ENCODE data around the gene ECSIT.

ECSIT gene

DNA sequence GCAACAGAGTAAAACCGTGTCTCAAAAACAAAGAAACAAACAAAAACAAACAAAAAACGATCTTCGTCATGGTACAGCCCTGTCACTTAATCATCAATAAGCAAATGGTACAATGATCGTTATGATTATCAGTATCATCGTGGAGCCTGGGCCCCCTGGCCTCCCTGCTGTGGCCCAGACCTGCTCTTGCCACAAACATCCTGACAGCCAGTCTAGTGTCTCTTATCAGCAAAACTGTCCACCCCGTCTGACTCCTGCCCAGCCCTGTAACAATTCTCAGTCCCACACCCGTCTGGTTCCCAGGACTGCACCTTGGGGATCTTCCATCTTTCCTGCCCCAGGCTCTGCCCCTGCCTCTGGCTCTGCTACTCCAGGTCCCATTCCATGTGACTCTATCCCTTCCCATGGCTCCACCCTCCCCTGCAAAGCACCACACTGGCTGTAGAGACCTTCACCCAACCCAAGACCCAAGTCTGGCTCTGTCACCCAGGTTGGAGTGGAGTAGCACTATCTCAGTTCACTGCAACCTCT lies 29.0 kb downstream of the ECSIT start:
- no peak for DNase-seq (ENCODE audit: low read depth)

DNA sequence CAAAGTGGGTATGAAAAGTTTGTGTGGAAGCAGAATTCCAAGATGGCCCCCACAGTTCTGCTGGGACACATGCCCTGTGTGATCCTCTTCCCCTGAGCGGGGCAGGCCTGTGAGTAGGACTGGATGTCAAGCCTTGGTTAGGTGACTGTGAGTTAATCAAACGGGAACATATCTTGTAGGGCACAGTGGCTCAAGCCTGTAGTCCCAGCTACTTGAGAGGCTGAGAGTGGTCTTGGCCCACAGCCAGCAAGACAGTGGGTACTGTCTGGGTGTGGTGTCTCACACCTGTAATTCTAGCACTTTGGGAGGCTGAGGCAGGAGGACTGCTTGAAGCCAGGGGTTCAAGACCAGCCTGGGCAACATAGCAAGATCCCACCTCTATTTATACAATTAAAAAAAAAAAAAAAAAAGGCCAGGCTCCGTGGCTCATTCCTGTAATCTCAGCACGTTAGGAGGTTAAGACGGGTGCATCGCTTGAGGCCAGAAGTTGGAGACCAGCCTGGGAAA lies 29.7 kb downstream of the ECSIT start:
- no peak for DNase-seq (ENCODE audit: low read depth)

DNA sequence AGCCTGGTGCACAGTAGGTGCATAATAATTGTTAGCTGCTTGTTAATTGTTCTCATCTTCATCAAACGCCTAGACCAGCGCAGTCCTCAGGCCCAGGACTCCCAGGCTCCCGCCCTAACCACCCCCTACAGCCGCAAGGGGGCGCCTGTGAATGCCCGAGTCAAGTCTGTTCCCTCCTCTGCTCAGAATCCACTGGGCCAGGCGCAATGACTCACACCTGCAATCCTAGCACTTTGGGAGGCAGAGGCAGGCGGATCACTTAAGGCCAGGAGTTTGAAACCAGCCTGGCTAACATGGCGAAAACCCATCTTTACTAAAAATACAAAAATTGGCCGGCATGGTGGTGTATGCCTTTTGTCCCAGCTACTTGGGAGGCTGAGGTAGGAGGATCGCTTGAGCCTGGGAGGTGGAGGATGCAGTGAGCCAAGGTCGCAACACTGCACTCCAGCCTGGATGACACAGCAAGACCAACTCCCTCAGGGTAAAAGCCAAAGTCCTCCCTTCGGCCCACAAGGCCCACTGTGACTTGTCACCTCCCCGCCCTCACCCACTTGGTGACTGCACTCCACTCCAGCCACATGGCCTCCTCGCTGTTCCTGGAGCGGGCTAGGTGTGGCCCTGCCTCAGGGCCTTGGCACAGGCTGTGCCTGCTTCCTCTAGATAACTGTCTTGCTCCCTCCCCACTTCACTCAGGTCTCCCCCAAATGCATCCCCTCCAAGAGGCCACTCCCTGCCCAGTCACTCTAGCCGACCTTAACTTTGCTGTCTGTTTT lies 32.4 kb downstream of the ECSIT start:
- peak; percentile 85 for DNase-seq (ENCODE audit: low read depth)

DNA sequence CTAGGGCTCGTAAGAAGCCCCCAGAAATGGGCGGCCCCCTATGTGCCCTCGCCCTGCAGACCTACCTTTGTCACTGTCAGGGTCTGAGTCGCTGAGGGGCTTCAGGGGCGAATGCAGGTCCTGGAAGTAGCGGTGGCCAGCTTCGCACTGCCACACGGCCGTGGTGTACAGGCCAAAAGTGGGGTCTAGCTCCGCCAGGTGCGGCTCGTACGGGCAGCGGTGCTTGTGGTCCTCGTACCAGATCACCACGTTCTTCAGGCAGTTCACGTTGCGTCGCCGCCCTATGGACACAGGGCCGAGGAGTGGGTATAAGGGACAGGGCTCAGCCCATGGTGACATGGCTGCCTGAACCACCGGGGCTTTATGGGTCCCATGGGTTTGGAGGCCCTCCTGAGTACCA lies 33.0 kb downstream of the ECSIT start:
- DNase-seq (ENCODE audit: low read depth): no peak

DNA sequence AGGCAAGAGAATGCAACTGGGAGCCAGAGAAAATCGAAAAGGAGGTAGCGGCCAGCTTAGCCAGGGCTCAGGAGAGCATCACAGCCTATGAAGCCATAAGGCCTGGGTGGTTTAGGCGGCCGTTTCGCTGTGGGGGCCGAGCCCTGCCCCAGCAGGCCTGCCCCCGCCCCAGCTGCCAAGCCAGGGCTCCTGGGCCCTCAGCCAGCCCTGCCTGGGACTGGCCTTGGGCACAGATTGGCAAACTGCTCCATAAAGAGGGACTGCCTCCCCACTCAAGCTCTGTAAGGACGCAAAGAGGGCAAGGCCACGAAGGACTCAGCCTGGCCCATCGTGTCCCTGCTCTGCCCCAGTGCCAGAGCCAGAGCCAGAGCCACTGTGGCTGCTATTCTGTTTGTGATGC lies 33.5 kb downstream of the ECSIT start:
- no peak for DNase-seq (ENCODE audit: low read depth)

DNA sequence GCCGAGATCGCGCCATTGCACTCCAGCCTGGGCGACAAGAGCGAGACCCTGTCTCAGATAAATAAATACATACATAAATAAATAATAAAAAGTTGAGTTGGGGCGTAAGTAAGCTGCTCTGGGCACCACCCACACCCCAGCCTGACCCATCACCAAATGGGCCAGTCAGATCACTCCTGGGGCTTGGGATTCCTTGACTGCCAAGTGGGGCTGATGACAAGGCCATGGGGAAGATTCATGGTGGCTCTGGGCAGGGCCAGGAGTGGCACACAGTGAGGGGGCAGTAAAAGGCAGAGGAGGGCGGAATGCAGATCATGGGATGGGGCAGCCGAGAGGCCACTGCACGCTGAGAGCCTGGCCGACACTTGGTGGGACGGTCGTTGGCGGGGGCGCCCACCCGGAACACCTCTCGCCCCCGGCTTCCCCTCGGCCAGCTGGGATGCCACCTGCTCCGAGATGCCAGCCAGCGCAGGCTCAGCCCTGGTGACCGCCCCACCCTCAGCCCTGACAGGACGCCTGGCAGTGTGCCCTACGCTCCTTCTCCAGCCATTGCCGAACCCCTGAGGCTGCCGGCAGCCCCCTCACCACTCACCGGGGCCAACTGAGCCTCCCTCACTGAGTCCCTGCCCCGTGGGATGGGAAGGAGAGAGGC lies 34.2 kb downstream of the ECSIT start:
- DNase-seq (ENCODE audit: low read depth): no peak

DNA sequence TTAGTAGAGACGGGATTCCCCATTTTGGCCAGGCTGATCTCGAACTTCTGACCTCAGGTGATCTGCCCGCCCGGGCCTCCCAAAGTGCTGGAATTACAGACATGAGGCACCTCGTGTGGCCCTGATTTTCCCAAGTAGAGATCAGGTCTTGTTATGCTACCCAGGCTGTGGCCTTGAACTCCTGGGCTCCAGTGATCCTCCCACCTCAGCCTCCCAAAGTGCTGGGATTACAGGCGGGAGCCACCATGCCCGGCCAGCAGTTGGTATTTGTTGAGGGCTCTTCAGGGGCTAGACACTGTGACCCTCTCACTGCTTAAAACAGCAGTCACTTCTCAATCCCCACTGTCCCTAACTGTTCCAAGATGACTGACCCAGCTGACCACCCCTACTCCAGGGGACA lies 39.6 kb downstream of the ECSIT start:
- no peak for DNase-seq (ENCODE audit: low read depth)

DNA sequence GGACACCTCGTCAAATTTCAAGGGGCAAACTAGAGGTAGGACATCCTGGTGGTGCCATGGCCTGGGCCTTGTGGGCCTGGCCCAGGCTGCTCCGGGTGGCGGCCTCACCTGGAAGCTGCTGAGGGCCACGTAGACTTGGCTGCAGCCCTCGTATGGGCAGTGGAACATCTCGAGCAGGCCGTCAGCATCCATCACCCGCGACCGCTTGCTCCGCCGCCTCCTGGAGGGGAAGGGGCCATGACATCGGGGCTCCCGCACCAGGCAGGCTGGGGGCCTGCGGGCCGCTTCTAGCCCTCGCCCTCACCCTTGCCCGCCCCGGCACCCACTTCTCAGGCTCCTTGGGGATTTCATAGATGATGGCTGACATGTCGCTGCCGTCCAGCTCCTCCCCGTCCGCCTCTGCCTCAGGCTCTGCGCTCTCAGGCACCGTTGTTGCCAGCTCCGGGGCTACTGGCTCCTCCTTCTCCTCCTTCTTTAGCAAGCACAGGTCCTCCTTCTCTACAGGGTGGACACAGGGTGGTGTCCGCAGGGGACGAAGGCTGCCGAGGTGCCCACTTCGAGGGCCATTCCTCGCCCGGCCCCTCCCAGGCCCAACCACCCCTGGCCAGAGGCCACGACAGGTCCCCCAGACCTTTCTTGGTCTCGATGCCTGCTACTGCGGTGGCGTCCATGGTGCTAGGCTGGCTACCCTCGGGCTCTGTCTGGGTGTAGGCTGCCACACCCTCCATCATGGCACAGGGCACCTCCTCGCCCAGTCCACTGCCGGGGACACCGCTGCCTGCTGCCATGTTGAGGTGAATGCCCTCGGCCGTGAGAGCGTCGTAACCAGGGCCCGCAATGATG lies 42.1 kb downstream of the ECSIT start:
- DNase-seq (ENCODE audit: low read depth): no peak

DNA sequence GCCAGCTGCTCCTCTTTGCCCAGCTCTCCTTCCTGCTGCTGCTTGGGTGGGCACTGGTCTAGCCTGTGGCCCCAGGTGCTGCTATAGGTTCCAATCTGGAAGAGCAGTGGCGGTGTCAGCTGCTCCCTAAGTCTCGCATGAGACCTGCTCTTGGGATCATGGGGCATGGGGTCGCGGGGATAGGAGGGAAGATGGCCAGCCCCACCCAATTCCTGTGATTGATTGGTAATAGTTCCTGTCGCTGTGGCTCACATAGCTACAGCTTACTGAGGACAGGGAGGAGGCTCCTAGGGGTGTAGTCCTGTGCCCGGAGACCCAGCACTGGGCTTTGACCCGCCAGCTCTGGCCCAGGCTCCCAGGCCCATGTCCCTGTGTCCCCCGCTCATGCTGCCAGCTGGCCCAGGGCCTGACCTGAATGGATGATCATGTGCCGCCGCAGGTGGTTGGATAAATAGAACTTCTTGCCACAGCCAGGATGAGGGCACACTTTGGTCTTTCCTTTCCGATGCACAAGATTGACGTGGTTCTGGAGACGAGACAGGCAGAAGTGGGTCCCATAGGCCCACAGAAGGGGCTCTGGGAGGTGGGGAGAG lies 43.6 kb downstream of the ECSIT start:
- DNase-seq (ENCODE audit: low read depth): no peak

DNA sequence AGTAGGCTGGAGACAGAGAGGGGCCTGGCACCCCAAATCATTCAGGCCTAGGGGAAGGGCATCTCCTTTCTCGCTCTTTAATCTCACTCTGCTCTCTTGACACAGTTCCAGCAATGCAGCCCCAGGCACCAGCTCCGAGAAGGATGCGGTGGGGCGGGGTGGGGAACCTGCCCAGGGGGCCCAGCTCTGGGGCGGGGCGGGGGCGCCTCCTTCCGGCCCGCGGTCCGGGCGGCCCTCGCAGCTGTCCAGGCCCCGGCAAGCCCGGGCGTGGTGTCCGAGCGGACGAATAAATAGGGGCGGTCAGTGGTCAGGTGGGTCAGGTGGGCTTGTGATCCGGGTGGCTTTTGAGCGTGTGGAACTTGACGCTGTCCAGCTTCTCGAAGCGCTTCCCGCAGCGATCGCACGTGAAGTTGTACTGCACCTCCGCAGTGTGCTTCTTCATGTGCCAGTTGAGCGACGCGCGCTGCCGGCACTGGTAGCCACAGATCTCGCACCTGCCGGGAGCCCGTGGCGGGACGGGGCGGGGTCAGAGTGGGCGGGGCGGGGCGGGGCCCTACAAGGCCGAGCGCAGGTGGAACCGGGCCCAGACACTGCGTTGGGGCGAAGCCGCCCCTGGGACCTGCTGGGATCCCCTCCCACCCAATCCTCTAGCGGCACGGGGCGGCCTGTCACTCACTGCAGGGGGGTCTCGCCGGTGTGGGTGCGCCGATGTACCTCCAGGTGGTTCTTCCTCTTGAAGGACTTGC lies 45.4 kb downstream of the ECSIT start:
- no peak for DNase-seq (ENCODE audit: low read depth)

DNA sequence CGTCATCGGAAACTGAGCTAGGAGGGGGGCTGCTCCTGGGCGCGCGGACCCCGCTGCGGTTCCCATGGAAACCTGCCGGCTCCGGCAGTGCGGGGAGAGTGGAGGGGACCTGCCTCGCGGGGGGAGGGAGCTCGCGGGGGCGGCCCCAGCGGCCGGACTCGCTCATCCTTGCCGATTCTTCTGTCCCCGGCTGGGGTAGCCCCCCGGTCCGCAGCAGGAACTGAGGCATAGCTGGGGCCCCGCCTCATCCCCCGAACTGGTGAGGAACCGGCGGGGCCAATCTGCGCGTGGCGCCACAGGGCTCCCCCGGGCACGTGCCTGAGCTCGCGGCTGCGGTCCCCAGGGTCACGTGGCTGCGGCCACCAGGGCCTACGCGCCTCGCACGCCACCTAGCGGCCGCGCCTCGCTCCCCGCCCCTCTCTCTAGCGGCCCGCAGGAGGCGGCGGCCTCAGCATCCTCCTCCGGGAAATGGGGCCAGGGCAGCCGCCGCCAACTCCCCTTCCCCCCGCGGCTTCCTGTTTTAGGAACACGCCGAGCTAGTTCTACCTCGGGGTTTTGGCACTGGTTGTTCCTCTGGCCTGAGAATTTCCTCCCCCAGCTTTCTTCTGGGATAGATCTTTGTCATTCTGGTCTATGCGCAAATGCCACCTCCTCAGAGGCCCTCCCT lies 46.4 kb downstream of the ECSIT start:
- peak; percentile 75 for DNase-seq (ENCODE audit: low read depth)

DNA sequence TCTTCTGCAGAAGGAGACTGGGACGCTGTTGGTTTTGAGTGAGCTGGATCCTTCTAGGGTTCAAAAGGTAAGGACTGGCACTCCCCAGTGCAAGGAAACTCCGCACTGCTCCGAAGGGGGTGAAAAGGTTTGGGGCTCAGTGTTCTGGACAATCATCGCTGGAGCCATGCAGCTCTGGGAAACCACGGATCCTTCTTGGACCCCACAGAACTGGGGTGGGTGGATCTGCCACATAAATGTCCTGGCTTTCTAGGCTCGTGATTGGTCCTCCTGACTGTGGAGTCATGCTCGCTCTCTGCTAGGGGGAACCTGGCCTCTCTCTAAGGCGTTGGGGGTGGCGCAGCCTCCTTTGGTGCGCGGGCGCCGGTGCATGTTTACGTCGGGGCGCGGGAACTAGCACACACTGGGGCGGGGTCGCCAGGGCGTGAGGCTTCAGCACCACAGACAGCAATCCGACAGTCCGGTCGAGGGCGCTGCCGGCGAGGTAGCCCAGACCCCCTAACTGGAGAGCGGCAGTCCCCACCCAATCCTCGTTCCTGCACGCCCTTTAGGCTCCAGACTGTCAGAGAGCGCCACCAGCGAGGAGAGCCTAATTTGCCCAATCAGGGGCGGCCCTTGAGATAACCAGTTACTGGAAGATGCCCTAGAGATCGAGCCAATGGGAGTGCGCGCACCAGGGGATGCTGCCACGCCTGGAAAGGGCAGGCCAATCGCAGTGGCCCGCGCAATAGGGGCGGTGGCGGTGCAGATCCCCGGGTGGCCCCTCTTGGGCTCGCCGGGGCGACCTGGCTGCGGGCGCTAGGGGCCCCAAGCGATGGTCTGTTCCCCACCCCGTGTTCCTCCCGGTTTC lies 47.2 kb downstream of the ECSIT start:
- DNase-seq (ENCODE audit: low read depth): peak; percentile 93

DNA sequence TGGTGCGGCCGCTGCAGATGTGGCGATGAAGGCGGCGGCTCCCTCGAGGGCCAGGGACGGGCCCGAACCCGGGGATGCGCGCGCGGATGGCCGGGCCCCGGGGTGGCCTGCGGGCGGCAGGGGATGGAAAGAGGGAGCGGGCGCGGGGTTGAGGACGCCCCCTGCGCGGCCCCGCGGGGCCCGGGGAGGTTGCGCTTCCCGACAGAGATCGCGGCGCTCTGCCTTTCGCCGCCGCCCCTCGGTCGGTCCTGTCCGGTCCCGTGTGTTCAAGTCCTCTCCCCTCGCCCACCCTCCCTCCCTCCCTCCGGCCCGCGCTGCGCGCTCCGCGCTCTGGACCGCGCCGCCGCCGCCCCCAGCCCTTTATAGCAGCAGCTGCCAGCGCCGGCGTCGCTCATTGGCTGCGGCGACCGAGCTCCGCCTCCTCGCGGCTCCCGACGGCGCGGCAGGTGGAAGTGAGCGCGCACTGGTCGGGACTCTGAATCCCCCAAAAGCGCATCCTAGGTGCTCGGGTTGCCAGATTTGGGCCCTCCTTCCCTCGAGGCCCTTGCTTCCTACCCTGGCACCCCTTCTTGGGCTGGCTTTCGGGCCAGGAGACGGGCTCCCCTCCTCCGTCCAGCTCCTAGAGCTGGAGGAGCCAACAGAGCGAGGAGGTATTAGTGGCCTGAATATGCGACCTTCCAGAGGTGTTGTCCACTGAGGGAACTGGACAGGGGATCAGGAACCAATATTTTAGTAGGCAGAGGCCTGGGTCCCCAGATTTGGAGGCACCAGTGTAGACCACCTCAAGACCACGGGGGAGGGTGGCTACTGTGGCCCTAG lies 48.0 kb downstream of the ECSIT start, which contains the start of gene ELAVL3:
Gene ELAVL3, minus strand, starts transcription at position 332 of the 819 bp plus-strand sequence. CDS start 438 bp downstream, outside the sequence.
- DNase-seq (ENCODE audit: low read depth): no peak

DNA sequence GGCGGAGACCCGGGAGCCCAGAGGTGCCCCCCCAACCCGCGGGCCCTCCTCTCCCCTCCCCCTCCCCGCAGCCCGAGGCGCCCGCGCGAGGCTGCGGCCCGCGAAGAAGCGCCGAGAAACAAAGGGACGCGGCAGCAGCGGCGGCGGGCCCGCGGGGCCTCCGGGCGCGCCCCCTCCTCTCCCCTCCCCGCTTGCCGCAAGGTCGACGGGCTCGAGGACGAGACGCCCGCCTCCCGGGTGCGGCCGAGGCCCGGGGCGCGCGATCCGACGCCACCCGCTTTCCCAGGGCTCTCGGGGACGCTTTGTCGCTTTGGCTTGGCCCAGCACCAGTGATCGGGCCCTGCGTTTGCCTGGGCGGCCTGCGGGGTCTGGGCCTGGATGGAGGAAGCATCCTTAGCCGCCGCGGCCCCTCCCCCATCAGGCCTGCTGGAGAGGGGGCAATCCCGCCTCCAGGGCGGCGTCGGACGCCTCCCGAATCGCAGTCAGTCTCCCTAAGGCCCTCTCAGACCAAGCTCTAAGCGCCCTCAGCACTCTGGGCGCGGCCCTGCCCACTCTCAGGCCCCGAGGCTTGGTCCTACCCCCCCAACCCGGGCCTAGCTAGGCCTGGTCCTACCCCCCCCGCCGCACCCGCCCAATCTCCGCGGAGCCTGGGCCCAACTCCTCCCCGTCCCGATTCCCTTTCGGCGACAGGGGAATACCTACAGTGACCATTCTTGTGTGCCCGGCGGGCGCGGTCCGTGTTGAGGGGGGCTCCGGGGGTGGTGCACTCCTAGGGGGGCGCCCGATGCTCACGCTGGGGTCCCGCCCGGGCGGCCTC lies 48.8 kb downstream of the ECSIT start:
- DNase-seq (ENCODE audit: low read depth): no peak

DNA sequence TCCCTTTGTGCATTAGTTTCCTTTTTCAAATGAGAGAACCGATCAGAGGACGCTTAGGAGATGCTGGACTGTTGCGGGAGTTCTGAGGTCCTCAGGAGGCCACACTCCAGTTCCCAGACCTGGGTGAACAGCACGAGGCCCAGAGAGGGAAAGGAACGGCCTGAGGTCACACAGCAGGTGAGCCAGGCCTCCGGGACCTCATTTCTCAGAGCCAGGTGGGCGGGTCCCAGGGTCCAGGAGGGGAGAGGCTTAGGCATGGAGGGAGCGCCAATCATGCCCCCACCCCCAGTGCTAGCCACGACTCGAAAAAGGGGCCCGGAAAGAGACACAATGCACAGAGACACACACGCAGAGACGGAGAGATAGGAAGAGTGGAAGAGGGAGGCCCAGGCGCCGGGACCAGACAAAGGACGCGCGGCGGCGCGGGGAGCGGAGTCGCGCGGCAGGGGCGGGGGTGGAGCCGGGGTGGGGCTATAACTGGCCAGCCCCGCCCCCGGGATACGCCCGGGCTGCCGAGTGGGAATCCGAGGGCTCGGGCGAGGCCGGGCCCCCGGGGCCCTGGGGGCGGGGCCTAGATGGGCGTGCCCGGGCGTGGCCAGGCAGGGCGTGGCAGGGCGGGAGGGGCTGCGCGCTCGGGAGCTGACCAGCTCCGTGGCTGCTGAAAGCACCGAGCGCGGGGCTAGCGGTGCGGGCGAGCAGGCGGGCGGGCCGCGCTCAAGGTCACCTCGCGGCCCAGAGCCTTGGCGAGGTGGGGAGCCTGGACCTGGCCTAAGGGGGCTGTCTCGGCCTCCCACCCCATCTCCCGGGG lies 49.6 kb downstream of the ECSIT start:
- DNase-seq (ENCODE audit: low read depth): peak; percentile 31

DNA sequence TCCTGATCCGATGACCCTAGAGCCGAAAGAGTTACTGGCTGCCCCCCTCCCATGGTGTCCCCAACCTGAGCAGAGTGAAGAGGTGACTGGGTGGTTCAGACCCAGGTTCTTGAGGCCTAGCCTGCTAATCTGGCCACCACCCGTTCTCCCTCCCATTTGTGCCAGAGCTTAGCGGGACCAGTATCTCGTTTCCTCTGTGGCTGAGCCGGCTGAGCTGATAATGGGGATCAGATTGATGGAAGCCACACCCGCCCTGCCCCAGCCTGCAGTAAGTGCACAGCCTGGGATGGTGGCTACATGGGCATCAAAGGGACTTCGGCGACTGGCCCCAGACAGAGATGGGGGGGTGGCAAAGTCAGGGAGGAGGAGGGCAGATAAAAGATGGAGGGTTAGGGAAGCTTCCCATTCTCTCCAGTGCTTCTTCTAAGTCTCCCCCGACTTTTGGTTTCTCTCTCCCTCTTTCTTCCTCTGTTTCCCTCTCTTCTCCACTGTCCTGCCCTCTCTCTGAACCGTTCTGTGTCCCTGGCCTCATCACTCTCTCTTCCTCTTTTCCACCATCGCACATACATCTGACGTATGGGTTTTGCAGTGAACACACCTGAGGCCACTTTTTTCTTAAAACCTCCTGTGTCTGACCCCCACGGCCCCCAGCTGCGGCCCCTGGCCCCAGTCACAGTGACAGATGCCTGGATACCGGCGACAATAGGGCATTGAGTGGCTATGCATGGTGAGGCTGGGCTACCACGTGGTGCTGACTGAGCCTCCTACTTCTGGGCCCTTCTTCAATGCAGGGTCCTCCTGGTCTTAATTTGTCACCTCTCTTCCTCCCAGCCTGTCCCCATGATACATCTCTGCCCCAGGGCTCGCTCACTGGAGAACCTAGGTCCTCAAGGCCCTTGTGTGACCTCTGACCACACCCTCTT lies 50.5 kb downstream of the ECSIT start:
- DNase-seq (ENCODE audit: low read depth): no peak

Data from iris pigment epithelial cell (primary cell).